Progenitor cell of endocrine pancreas (in vitro differentiated cells): Measurements from ENCODE around the gene MAPK10. TPM values are rescaled to one million over a fixed set of nuclear protein-coding genes. Genes with fewer than 3 reads are reported as not detected.

Source experiments
- DNase-seq: peaks from one replicate; pipeline ENCODE4 v3.0.0; 2021; ENCODE audit warnings: low spot score; ENCODE audit not compliant: unreplicated experiment
- H3K27ac Mint-ChIP-seq: 2 replicates; pipeline ENCODE4 v1.8.0; 2021; ENCODE audit warnings: mild to moderate bottlenecking, moderate library complexity, mixed read lengths
- H3K27me3 Mint-ChIP-seq: 2 replicates; pipeline ENCODE4 v1.8.0; 2021; ENCODE audit warnings: mixed read lengths
- H3K36me3 Mint-ChIP-seq: 2 replicates; pipeline ENCODE4 v1.8.0; 2022; ENCODE audit warnings: mixed read lengths; ENCODE audit not compliant: insufficient read depth
- H3K4me1 Mint-ChIP-seq: 2 replicates; pipeline ENCODE4 v1.8.0; 2021; ENCODE audit warnings: low read depth, mixed read lengths
- H3K4me3 Mint-ChIP-seq: 2 replicates; pipeline ENCODE4 v1.8.0; 2021; ENCODE audit warnings: low read depth, mild to moderate bottlenecking, moderate library complexity, mixed read lengths
- H3K9me3 Mint-ChIP-seq: 2 replicates; pipeline ENCODE4 v1.8.0; 2021; ENCODE audit warnings: low read depth, mixed read lengths
- total RNA-seq: library from RNA; stranded (reverse); gene quantifications from 2 replicates; pipeline ENCODE4 v1.2.1, GENCODE V29; 2021
- TF ChIP-seq, protein P1 (sequence below): fragments of 200-600 bp; sonication (generic); IDR thresholded peaks from one replicate; pipeline ENCODE4 v1.5.0; 2021; ENCODE audit warnings: antibody characterized with exemption, mild to moderate bottlenecking; ENCODE audit not compliant: unreplicated experiment

MAPK10 gene
- total RNA-seq, 1 donor from 2014 or later = 21.4 TPM

DNA sequence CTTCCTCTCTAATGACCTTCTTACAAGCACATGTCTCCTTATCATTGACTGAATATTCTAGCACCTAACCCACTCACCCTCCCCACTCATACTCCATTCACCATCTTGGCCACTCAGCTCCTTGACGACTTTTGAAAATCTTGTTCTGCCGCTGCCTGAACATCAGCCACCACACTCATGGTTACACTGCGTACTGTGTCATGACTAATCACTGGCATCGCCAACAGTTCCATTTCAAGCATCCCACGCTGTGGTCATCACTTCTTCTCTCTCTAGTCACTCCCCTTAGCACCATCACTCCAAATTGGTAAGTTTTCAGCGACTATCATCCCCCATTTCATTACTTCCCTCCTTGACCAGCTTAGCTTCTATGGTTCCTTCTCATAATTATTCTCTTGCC lies 352.8 kb downstream of the MAPK10 start:
- Mint-ChIP-seq H3K27ac (no peak overlapping the region), H3K4me1 (no peaks in the 10 kb centered on the region), H3K27me3 (no peaks in the 10 kb centered on the region), H3K36me3 (peaks cover 4% of the 10 kb centered on the region), H3K9me3 (no peaks in the 10 kb centered on the region), H3K4me3 (no peak overlapping the region)
- TF ChIP-seq, protein P1, sequence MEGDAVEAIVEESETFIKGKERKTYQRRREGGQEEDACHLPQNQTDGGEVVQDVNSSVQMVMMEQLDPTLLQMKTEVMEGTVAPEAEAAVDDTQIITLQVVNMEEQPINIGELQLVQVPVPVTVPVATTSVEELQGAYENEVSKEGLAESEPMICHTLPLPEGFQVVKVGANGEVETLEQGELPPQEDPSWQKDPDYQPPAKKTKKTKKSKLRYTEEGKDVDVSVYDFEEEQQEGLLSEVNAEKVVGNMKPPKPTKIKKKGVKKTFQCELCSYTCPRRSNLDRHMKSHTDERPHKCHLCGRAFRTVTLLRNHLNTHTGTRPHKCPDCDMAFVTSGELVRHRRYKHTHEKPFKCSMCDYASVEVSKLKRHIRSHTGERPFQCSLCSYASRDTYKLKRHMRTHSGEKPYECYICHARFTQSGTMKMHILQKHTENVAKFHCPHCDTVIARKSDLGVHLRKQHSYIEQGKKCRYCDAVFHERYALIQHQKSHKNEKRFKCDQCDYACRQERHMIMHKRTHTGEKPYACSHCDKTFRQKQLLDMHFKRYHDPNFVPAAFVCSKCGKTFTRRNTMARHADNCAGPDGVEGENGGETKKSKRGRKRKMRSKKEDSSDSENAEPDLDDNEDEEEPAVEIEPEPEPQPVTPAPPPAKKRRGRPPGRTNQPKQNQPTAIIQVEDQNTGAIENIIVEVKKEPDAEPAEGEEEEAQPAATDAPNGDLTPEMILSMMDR = no peak
- DNase-seq = no peak

DNA sequence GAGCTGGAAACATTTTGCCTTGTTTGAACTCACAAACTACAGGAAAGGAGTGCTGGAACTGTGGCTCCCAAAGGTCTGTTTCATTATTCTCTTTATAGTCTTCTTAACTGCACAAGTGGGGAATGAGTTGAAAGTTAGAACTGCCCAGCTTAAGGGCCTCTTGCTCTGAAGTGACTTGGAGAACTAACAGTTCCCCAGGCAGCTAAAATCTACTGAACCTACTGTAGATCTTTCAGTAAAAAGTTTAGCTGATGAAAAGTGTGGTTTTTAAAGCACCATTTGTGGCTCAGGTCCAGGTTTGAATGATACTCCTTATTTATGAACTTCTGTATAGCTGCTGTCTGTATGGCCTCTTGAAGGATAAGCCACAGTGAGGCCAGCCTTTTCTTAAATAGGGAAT lies 353.8 kb downstream of the MAPK10 start:
- H3K4me1 Mint-ChIP-seq = no peaks in the 10 kb centered on the region
- TF ChIP-seq, protein P1 = no peak
- H3K27ac Mint-ChIP-seq = no peak overlapping the region
- H3K9me3 Mint-ChIP-seq = no peaks in the 10 kb centered on the region
- peaks cover 4% of the 10 kb centered on the region for H3K36me3 Mint-ChIP-seq
- H3K4me3 Mint-ChIP-seq = no peak overlapping the region
- no peaks in the 10 kb centered on the region for H3K27me3 Mint-ChIP-seq
- DNase-seq = no peak

DNA sequence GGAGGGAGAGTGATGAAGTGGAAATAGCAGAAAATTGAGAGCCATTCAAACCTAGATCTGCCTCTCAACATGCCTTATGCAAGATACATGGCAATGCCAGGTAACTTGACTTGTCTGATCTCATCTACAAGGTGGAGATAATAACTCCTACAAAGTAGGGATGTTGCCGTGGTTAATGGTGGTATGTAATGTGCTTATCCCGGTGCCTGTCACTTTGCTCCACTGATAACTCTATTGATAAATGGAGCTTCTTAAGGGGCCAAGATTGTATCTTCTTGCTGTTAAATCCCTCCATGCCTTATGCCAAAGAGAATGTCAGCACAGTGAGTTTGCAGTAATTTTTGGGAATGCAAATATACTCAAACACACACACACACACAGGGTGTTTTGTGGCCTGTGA lies 355.8 kb downstream of the MAPK10 start:
- no peak overlapping the region for H3K27ac Mint-ChIP-seq
- no peak for DNase-seq
- H3K4me1 Mint-ChIP-seq = no peaks in the 10 kb centered on the region
- H3K4me3 Mint-ChIP-seq = no peak overlapping the region
- no peaks in the 10 kb centered on the region for H3K27me3 Mint-ChIP-seq
- H3K9me3 Mint-ChIP-seq = no peaks in the 10 kb centered on the region
- H3K36me3 Mint-ChIP-seq = peaks cover 4% of the 10 kb centered on the region
- TF ChIP-seq, protein P1 = no peak

DNA sequence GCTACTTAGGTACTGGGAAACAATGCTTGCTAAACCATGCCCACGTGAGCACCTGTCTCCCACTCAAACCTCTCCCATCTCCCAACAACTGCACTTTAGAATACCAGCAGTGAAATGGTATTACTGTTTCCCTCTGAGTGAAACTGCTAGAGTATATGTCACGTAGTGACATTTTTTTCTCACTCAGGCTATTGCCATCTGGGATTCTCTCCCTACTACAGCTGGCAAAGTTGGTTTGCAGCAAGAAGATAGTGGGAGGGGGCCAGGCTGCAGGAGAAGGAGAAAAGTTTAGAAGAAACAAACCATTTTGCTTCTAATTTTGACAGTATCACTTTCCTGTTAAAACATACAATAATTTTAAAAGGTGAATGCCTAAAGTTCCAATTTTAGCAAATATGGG lies 358.3 kb downstream of the MAPK10 start:
- Mint-ChIP-seq H3K4me3 (no peak overlapping the region), H3K9me3 (no peaks in the 10 kb centered on the region), H3K27me3 (no peaks in the 10 kb centered on the region), H3K4me1 (no peaks in the 10 kb centered on the region), H3K27ac (no peak overlapping the region), H3K36me3 (peaks cover 7% of the 10 kb centered on the region)
- DNase-seq = no peak
- TF ChIP-seq, protein P1 = no peak

DNA sequence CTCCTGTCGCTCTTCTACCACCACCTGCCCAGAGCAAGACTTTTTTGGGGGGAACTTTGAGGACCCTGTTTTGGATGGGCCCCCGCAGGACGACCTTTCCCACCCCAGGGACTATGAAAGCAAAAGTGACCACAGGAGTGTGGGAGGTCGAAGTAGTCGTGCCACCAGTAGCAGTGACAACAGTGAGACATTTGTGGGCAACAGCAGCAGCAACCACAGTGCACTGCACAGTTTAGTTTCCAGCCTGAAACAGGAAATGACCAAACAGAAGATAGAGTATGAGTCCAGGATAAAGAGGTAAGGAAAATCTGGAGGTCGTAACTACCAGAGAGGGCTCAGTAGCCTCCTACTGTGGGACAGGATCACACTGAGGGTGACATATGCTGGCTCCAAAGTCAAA lies 364.5 kb downstream of the MAPK10 start:
- TF ChIP-seq, protein P1 = no peak
- Mint-ChIP-seq H3K36me3 (peaks cover 11% of the 10 kb centered on the region), H3K9me3 (no peaks in the 10 kb centered on the region), H3K4me1 (no peaks in the 10 kb centered on the region), H3K4me3 (no peak overlapping the region), H3K27me3 (no peaks in the 10 kb centered on the region), H3K27ac (peak overlapping the region; percentile 60)
- no peak for DNase-seq
